ENCODE results near the gene COA1.

The COA1 gene

DNA sequence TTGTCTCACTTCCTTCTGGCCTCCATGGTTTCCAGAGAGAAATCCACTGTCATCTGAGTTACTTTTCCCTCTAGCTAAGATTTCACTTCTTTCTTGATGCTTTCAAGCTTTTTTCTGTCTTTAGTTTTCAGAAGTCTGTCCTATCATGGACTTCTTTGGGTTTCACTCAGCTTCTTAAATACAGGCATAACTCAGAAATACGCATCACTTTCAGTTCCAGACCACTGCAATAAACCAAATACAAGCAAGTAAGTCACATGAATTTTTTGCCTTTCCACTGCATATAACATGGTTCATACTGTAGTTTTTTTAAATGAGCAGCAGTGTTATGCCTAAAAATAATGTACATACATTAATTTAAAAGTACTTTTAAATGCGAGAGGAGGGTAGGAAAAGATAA, 97.8 kb downstream of the COA1 start:
- no peak for DNase-seq (ENCODE audit: low read depth in 1 of 2, low spot score in 1 of 2)
- Histone ChIP-seq H3K4me3 (replicated peaks; ENCODE audit: insufficient read depth, low read length) (no peak overlapping the region), H3K27ac (replicated peaks) (no peak overlapping the region), H3K27me3 (ENCODE audit: insufficient read depth, poor library complexity, severe bottlenecking) (no peaks in the 10 kb centered on the region)
- TF ChIP-seq SPI1 (IDR thresholded peaks at IDR 0.05; ENCODE audit: borderline replicate concordance, low read depth) (no peak), POLR2AphosphoS5 (IDR thresholded peaks at IDR 0.05; ENCODE audit: low read depth) (no peak), GABPA (IDR thresholded peaks at IDR 0.05; ENCODE audit: low read depth) (no peak), REST (IDR thresholded peaks at IDR 0.05; ENCODE audit: insufficient replicate concordance, low read depth) (no peak)
- TF ChIP-seq, protein P1, sequence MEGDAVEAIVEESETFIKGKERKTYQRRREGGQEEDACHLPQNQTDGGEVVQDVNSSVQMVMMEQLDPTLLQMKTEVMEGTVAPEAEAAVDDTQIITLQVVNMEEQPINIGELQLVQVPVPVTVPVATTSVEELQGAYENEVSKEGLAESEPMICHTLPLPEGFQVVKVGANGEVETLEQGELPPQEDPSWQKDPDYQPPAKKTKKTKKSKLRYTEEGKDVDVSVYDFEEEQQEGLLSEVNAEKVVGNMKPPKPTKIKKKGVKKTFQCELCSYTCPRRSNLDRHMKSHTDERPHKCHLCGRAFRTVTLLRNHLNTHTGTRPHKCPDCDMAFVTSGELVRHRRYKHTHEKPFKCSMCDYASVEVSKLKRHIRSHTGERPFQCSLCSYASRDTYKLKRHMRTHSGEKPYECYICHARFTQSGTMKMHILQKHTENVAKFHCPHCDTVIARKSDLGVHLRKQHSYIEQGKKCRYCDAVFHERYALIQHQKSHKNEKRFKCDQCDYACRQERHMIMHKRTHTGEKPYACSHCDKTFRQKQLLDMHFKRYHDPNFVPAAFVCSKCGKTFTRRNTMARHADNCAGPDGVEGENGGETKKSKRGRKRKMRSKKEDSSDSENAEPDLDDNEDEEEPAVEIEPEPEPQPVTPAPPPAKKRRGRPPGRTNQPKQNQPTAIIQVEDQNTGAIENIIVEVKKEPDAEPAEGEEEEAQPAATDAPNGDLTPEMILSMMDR (IDR thresholded peaks at IDR 0.05; ENCODE audit: insufficient read depth, low read length): no peak

- no peak overlapping the region for H3K4me3 ChIP-seq (replicated peaks; ENCODE audit: insufficient read depth, low read length)
- H3K27me3 ChIP-seq (ENCODE audit: insufficient read depth, poor library complexity, severe bottlenecking): no peaks in the 10 kb centered on the region
- H3K27ac ChIP-seq (replicated peaks): no peak overlapping the region
- TF ChIP-seq, protein P1 (IDR thresholded peaks at IDR 0.05; ENCODE audit: insufficient read depth, low read length): no peak
- no peak for TF ChIP-seq GABPA (IDR thresholded peaks at IDR 0.05; ENCODE audit: low read depth)
- no peak for TF ChIP-seq POLR2AphosphoS5 (IDR thresholded peaks at IDR 0.05; ENCODE audit: low read depth)
- no peak for TF ChIP-seq SPI1 (IDR thresholded peaks at IDR 0.05; ENCODE audit: borderline replicate concordance, low read depth)
- TF ChIP-seq REST (IDR thresholded peaks at IDR 0.05; ENCODE audit: insufficient replicate concordance, low read depth): no peak
- DNase-seq (ENCODE audit: low read depth in 1 of 2, low spot score in 1 of 2): no peak
Measured at GRCh38 chr7:43630482-43630881, 98.8 kb downstream of the COA1 start.

DNA sequence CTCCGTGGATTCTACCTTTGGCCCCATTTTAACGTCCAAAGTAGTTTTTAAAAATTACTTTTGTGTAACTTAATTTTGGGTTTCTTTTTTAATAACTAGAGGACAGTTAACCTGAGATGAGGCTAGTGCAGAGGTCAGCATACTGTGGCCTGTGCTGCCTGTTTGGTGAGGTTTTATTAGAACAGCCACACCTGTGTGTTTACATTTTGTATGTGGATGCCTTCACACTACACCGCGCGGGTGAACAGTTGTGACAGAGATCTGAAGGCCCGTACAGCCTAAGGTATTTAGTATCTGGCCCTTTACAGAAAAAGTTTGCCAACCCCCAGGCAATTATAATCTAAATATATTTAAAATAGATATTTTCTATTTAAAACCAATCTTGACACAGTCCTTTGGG, 99.5 kb downstream of the COA1 start:
- TF ChIP-seq GABPA (IDR thresholded peaks at IDR 0.05; ENCODE audit: low read depth) (no peak), SPI1 (IDR thresholded peaks at IDR 0.05; ENCODE audit: borderline replicate concordance, low read depth) (no peak), REST (IDR thresholded peaks at IDR 0.05; ENCODE audit: insufficient replicate concordance, low read depth) (no peak), POLR2AphosphoS5 (IDR thresholded peaks at IDR 0.05; ENCODE audit: low read depth) (no peak)
- TF ChIP-seq, protein P1 (IDR thresholded peaks at IDR 0.05; ENCODE audit: insufficient read depth, low read length): no peak
- Histone ChIP-seq H3K4me3 (replicated peaks; ENCODE audit: insufficient read depth, low read length) (no peak overlapping the region), H3K27ac (replicated peaks) (no peak overlapping the region), H3K27me3 (ENCODE audit: insufficient read depth, poor library complexity, severe bottlenecking) (no peaks in the 10 kb centered on the region)
- DNase-seq (ENCODE audit: low read depth in 1 of 2, low spot score in 1 of 2): no peak
